KOPT-K1 (cell line): Measurements from ENCODE around the gene EEFSEC.

Experiments
- H3K27ac ChIP-seq: fragments of 200-600 bp; sonication (generic); 2 replicates; pipeline ENCODE4 v1.5.1; 2016; ENCODE audit warnings: antibody characterized with exemption, mild to moderate bottlenecking, low read depth, low read length; ENCODE audit not compliant: poor library complexity, severe bottlenecking
- H3K36me3 ChIP-seq: fragments of 200-600 bp; sonication (generic); 2 replicates; pipeline ENCODE4 v1.5.1; 2017; ENCODE audit warnings: antibody characterized with exemption, mild to moderate bottlenecking, low read length, moderate library complexity; ENCODE audit not compliant: insufficient read depth
- H3K9me3 ChIP-seq: fragments of 200-600 bp; sonication (generic); 2 replicates; pipeline ENCODE4 v1.5.1; 2017; ENCODE audit warnings: antibody characterized with exemption, low read length, mild to moderate bottlenecking; ENCODE audit not compliant: insufficient read depth, poor library complexity, severe bottlenecking

EEFSEC gene

DNA sequence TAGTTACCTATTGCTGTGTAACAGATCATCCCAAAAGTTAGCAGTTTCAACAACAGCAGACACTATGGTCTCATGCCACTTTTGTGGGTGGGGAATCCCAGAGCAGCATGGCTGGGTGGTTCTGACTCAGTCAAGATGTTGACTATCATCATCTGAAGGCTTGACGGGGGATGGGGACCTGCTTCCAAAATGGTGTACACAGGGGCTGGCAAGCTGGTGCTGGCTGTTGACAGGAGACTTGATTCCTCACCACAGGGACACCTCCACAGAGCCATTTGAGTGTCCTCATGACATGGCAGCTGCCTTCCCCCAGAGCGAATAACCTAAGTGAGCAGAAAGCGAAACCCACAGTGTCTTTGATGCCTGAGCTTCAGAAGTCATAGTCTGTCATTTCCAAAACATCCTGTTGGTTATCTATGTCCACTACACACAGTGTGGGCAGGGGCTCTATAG is 294.3 kb downstream of the EEFSEC start:
- Histone ChIP-seq H3K36me3 (no peaks in the 10 kb centered on the region), H3K9me3 (no peaks in the 10 kb centered on the region), H3K27ac (no peak overlapping the region)

DNA sequence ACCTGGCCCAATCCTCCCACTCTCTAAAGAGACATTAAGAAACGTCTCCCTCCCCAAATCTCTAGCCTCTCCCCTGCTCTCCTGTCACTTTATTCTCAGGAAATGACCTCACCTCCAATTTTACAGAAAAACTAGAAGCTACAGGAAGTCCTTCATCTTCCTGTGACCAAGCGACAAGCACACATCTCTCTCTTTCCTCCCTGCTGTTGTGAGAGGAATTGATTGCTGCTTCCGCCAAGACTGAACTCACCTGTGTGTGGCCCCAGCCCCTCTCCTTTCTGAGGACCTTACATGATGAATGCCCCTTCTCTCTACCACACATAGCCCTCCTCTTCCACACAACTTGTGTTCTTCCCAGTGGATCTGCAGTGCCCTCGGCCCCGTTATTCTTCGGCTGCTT is 295.2 kb downstream of the EEFSEC start:
- no peaks in the 10 kb centered on the region for H3K9me3 ChIP-seq
- H3K36me3 ChIP-seq: no peaks in the 10 kb centered on the region
- no peak overlapping the region for H3K27ac ChIP-seq

DNA sequence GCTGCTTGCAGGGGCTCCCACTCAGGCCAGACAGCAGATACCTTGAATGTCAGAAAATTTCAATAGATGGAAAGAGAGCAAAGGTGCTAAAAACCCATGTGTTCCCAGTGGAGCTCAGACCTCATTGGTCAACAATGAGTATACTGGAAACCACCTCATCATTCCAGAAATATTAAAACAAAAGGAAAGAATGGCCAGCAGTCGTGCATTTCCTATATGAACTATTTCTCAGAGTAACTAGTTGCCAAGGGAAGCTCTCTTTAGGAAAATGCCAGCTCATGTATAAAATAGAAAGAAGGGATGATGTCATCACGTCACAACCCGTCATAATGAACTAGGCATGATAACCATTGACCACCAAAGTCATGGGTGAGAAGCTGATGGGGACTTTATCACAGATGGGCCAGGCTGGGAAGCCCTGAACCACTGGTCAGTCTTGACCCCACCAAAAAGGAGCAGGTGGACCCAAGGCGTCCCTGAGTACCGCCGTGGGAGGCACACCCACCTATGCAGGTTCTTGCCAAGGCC is 295.9 kb downstream of the EEFSEC start:
- no peak overlapping the region for H3K27ac ChIP-seq
- no peaks in the 10 kb centered on the region for H3K9me3 ChIP-seq
- H3K36me3 ChIP-seq: no peaks in the 10 kb centered on the region

DNA sequence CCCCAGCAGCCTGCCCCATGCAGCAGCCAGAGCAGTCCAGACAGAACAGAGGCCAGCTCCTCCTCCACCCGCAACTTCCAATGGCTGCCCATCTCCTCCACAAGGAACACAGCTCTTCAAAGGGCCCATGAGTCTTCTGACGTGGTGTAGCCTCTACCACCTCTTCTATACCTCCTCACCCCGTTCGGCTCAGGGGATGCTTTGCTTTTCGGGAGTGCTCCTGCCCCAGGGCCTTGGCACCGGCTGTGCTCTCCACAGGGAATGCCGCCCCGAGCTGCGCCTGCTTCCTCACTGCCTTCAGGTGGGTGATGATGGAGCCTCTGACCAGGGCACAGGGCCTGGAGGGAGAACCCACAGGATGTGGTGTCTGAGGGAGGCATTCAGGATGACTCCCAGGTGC is 298.8 kb downstream of the EEFSEC start:
- H3K36me3 ChIP-seq: no peaks in the 10 kb centered on the region
- H3K27ac ChIP-seq: no peak overlapping the region
- no peaks in the 10 kb centered on the region for H3K9me3 ChIP-seq

DNA sequence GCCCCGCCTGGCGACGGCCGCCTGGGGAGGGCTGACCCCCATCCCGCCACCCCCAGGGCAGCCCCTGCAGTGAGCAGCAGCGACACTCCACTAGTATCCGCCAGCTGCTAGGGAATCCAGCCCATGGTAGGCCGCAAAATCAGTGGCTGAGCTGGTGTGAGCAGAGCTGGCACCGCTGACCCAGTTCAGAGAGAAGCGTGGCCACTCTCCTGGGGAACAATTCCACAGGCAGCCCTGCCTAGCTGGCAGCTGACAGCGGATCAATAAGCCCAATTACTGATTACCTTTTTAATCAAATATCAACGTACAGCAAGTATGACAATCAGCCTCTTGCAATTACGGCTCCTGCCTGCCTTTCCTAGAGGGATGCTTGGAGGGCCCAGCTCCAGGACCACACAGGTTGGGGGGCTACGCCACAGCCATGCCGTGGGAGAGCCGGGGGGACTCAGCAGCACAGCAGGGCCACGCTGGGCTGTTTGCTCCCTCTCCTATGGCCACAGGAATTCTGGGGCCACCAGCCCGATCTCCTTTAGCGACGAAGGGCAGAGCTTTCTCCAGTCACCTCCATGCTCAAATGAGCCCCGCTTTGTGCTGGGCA is 299.5 kb downstream of the EEFSEC start:
- H3K27ac ChIP-seq: no peak overlapping the region
- H3K36me3 ChIP-seq: no peaks in the 10 kb centered on the region
- no peaks in the 10 kb centered on the region for H3K9me3 ChIP-seq

DNA sequence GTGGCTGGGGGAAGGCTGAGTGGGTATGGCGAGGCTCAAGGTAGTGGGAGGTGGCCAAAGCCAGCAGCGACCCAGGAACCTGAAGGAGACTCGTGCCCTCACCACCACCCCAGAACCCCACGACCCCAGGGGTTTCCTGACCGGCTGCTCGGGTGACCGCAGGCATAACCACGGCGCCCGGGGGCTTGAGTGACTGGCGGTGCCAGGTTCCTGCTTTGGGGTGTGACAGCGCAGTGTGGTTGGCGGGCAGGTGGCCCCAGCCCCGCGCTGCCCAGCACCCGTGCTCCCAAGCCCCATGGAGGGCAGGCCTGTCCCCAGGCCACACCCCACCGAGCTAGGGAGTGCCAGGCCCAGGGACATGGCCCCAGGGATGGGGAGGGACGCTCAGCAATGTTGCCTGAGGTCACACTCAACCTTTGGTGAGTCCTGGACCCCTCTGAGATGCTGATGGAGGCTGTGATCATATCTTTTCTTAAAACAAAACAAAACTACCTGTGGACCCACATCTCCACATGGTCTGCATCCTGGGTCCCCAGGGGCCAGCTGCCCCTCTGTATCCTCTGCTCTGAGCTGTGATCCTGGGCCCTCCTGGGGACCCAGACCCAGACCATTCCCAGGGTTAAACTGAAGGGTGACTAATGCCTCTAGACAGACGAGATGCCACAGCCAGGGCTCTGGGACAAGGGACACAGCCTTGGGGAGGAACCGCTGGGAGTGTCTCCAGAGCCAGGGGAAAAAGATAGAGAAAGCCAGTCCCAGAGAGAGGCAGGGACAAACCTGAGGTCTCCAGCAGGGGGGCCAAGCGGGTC is 300.4 kb downstream of the EEFSEC start:
- Histone ChIP-seq H3K27ac (no peak overlapping the region), H3K36me3 (no peaks in the 10 kb centered on the region), H3K9me3 (no peaks in the 10 kb centered on the region)

DNA sequence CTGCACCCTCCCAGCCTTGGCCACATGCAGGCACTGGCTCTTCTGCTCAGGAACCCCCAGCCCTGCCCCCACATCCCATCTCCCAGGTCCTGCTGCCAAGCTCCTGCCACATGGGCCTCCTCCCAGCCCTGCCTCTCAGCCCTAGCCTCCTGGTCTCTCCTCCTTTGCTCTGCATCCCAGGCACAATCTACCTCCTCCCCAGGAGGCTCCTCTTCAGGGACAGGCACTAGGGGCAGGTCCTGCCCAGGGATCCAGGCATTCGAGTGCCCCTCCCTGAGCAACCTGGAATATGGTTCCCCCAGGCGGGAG is 301.0 kb downstream of the EEFSEC start:
- no peaks in the 10 kb centered on the region for H3K36me3 ChIP-seq
- no peak overlapping the region for H3K27ac ChIP-seq
- no peaks in the 10 kb centered on the region for H3K9me3 ChIP-seq

DNA sequence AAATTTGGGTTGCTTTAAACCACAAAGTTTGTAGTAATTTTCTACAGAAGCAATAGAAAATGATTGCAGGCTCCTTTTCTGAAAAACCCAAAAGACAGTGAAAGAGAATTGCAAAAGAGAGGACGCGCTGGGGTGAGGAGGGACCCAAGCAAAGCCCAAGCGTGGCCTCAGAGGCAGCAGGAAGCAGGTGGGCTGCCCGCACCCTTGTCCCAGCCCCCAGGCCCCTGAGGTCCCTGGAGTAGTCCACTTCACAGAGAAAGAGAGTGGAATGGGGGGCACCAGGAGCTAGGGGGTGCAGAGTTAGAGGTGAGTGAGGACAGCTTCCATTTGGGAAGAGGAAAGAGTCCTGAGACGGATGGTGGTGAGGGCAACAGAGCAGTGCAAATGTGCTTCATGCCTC is 301.8 kb downstream of the EEFSEC start:
- Histone ChIP-seq H3K36me3 (no peaks in the 10 kb centered on the region), H3K9me3 (no peaks in the 10 kb centered on the region)

DNA sequence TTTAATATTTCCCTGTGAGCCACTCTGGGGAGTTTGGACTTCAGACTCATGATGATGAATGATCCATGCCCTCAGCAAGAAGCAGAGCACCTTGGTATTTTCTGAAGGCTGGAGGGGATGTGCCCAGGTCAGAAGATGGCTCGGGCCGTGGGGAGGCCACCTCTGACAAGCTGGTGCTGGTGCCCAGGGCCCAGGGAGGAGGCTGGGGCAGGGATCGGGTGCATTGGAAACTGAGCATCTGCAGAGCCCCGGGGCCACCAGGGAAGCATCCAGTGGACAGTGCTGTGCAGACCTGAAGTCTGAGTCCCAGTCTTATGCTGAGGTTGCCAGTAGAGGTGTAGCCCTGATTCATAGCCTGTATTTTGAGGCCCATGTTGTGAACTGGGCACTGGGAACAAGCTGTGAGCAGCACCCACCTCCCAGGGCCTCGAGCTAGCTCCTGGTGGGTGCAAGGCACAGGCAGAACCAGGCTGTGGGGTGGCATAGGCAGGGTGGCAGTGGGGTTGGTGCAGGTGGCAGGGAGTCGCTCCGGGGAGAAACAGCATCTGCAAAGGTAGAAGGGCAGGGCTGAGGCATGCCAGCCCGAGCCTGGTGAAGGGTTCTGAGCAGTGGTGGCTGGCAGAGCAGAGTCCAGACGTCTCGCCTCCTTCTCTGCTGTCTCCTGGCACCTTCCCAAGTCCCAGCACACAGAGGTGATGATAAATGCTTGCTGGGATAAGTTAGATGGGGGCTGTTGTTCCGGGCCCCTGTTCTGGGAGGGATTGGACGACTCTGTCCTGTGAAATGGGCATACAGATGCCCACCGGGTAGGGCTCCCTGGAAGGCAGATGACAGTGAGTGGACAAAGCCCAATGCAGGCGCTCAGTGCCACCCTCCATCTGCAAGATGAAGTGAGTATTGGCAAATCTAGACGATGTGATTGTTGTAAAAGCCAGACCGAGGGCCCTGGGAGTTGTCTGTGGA is 302.8 kb downstream of the EEFSEC start:
- H3K9me3 ChIP-seq: no peaks in the 10 kb centered on the region
- H3K36me3 ChIP-seq: no peaks in the 10 kb centered on the region
- no peak overlapping the region for H3K27ac ChIP-seq

More for the DNA sequence above, 301.8 kb downstream of the EEFSEC start:
- H3K27ac ChIP-seq: no peak overlapping the region

DNA sequence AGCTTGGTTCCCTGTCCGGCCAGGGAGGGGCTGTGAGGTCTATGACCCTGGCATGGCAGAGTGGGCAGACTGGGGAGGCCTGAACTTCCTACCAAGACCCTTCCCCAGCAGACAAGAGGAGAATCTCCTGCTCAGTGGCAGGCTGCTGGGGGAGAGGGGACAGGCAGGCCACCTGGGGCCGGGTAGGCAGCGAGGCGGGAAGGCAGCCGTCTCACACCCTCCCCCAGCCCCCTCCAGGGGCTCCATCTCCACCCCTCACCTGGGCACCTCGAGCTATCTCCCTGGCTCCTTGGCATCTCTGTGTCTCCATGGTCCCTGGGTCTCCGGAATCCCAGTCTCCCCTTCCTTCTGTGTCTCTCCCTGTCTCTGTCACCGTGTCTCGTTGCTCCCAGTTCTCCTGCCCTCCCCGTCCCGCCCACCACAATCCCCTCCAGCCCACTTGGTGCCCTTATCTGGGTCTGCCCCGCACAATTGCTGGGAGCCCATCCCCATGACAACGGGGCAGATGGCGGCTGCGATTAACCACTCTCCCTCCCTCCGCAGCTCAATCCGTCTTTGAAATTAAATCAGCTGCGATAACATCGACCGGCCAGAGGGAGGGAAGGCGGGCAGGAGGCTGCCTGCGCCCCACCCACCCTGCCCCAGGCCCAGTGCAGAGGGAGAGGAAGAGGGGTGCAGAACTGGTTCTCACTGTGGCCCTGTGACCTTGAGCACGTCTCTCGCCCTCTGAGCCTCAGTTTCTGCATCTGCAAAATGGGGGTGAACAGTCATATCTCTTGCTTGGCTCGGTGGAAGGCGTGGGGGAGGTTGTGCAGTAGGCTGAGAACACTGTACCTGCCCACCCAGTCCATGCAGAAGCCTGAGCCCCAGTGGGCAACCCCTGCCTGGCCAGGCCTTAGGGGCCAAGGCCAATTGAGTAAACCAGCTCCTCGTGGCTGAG is 303.8 kb downstream of the EEFSEC start:
- no peak overlapping the region for H3K27ac ChIP-seq
- H3K36me3 ChIP-seq: no peaks in the 10 kb centered on the region
- no peaks in the 10 kb centered on the region for H3K9me3 ChIP-seq

DNA sequence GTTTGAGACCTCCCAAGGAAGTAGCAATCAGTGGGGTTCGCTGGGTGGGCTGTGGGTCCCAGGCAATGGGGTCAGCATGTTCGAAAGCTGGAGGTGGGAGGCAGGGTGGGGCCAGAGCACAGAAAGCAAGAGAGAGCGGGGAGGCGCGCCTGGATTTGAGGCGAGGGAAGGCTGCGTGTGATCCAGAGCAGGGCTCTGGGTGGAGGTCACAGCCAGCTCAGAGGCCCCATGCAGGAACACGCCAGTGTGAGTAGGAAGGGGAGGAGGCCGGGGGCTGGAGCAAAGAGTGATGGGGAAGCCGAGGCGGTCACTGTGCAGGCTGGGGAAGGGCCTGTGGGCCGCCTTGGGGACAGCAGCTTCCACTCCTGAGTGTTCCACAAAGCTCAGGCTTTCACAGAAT is 304.7 kb downstream of the EEFSEC start:
- no peak overlapping the region for H3K27ac ChIP-seq

More for the DNA sequence above, 304.7 kb downstream of the EEFSEC start:
- Histone ChIP-seq H3K9me3 (no peaks in the 10 kb centered on the region), H3K36me3 (no peaks in the 10 kb centered on the region)
